ENCODE measurements around the gene HNRNPR.
"Not testable (repeated sequence)": the region's sequence is repeated elsewhere in the genome, so short reads cannot be mapped to it uniquely, and the experiment has no call there.

Gene HNRNPR

GRCh38 chr1:23337869-23338268 lies 6.2 kb downstream of the HNRNPR start:
- Histone ChIP-seq H3K27ac (ENCODE audit: low read depth, low read length) (peak overlapping the region; percentile 17), H3K27me3 (ENCODE audit: control insufficient read depth in 5 of 5, insufficient read depth in 4 of 5, low read length in 5 of 5) (no peaks in the 10 kb centered on the region), H3K4me1 (ENCODE audit: control insufficient read depth in 5 of 5, insufficient read depth in 5 of 5, low read length in 5 of 5) (peaks cover 0 to 46% (median 38%) of the 10 kb centered on the region in 5 donors), H3K36me3 (ENCODE audit: control insufficient read depth in 5 of 5, insufficient read depth in 5 of 5, low read length in 5 of 5) (peaks cover 10 to 39% (median 32%) of the 10 kb centered on the region in 5 donors), H3K9me3 (ENCODE audit: control insufficient read depth in 5 of 5, low read length in 5 of 5) (no peaks in the 10 kb centered on the region), H3K9ac (ENCODE audit: low read length in 5 of 5) (no peak overlapping the region), H3K4me3 (ENCODE audit: low read depth in 1 of 5, low read length in 5 of 5) (no peak overlapping the region)

DNA sequence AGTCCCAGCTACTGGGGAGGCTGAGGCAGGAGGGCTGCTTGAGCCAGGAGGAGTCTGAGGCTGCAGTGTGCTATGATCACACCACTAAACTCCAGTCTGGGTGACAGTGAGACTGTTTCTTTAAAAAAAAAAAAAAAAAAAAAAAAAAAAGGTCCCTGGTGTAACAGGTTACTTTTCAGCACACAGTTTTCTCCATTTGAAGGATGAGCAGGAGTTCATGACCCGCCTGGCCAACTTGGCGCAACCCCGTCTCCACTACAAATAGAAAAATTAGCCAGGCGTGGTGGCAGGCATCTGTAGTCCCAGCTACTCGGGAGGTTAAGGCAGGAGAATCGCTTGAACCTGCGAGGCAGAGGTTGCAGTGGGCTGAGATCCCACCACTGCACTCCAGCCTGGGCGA lies 12.4 kb downstream of the HNRNPR start:
- peaks cover 10 to 86% (median 50%) of the 10 kb centered on the region in 5 donors for H3K36me3 ChIP-seq (ENCODE audit: control insufficient read depth in 5 of 5, insufficient read depth in 5 of 5, low read length in 5 of 5)
- H3K9me3 ChIP-seq (ENCODE audit: control insufficient read depth in 5 of 5, low read length in 5 of 5): no peaks in the 10 kb centered on the region
- no peaks in the 10 kb centered on the region for H3K27me3 ChIP-seq (ENCODE audit: control insufficient read depth in 5 of 5, insufficient read depth in 4 of 5, low read length in 5 of 5)
- peak overlapping the region; percentile 32 for H3K27ac ChIP-seq (ENCODE audit: low read depth, low read length)
- H3K4me3 ChIP-seq (ENCODE audit: low read depth in 1 of 5, low read length in 5 of 5): no peak overlapping the region
- no peak overlapping the region for H3K9ac ChIP-seq (ENCODE audit: low read length in 5 of 5)
- peaks cover 0 to 14% (median 9%) of the 10 kb centered on the region in 5 donors for H3K4me1 ChIP-seq (ENCODE audit: control insufficient read depth in 5 of 5, insufficient read depth in 5 of 5, low read length in 5 of 5)

DNA sequence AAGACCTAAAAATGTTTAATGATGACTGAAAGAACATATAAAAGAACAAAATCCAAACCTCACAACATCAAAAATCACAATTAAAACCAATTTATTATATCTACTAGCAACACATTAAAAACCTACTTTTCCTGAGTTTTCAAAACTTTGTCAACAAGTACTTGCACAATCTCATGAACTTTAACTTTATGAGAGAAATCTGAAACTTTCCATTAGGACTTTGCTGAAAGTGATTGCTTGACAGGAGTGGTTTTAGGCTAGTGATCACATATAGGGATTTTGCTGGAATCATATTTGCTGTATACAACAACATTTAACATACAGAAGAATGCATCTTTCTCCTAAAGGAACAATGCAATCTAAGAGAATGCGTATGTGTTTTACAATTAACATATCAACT lies 13.2 kb downstream of the HNRNPR start:
- H3K27me3 ChIP-seq (ENCODE audit: control insufficient read depth in 5 of 5, insufficient read depth in 4 of 5, low read length in 5 of 5): no peaks in the 10 kb centered on the region
- no peaks in the 10 kb centered on the region for H3K9me3 ChIP-seq (ENCODE audit: control insufficient read depth in 5 of 5, low read length in 5 of 5)
- H3K4me3 ChIP-seq (ENCODE audit: low read depth in 1 of 5, low read length in 5 of 5): no peak overlapping the region
- H3K4me1 ChIP-seq (ENCODE audit: control insufficient read depth in 5 of 5, insufficient read depth in 5 of 5, low read length in 5 of 5): peaks cover 0 to 14% (median 9%) of the 10 kb centered on the region in 5 donors
- no peak overlapping the region for H3K9ac ChIP-seq (ENCODE audit: low read length in 5 of 5)
- peaks cover 10 to 90% (median 55%) of the 10 kb centered on the region in 5 donors for H3K36me3 ChIP-seq (ENCODE audit: control insufficient read depth in 5 of 5, insufficient read depth in 5 of 5, low read length in 5 of 5)
- peak overlapping the region; percentile 32 for H3K27ac ChIP-seq (ENCODE audit: low read depth, low read length)

DNA sequence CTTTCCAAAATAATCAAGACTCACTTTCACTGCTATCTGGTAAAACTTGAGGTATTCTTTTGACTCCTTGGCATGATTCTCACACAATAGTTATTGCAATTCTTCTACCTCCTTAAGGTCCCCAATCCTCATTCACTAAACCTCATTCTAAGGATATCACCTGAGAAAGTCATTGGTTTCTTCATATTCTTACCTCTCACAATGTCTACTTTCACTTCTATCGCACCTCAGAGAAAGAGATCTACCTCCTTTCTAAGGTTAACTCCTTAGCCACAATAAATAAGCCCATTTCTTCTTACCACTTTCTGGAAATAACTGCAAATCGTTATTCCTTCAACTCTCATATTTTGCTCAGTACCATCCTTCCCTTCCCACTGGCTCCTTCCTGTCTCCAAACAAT lies 18.7 kb downstream of the HNRNPR start:
- no peaks in the 10 kb centered on the region for H3K9me3 ChIP-seq (ENCODE audit: control insufficient read depth in 5 of 5, low read length in 5 of 5)
- H3K9ac ChIP-seq (ENCODE audit: low read length in 5 of 5): no peak overlapping the region
- H3K27me3 ChIP-seq (ENCODE audit: control insufficient read depth in 5 of 5, insufficient read depth in 4 of 5, low read length in 5 of 5): no peaks in the 10 kb centered on the region
- H3K27ac ChIP-seq (ENCODE audit: low read depth, low read length): no peak overlapping the region
- H3K4me3 ChIP-seq (ENCODE audit: low read depth in 1 of 5, low read length in 5 of 5): no peak overlapping the region
- H3K4me1 ChIP-seq (ENCODE audit: control insufficient read depth in 5 of 5, insufficient read depth in 5 of 5, low read length in 5 of 5): peaks cover 0 to 3% (median 1%) of the 10 kb centered on the region in 5 donors
- H3K36me3 ChIP-seq (ENCODE audit: control insufficient read depth in 5 of 5, insufficient read depth in 5 of 5, low read length in 5 of 5): peaks cover 13 to 50% (median 39%) of the 10 kb centered on the region in 5 donors

DNA sequence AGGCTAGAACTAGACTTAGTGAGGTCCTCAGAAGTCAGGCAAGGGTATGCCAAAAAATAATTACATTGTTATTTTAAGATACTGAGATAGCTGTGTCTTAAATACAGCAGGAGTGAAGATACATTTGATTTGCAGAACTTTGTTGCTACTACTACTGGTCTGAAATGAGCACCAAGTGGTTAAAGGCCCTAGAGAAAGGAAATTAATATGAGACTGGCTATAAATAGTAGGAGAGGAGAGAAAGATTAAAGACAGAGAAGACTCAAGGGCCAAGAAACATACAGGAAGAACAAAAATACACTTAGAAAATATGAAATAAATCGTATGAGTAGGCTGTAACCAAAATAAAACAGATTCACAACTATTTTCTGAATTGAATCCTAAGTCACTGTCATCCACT lies 21.3 kb downstream of the HNRNPR start:
- Histone ChIP-seq H3K9ac (ENCODE audit: low read length in 5 of 5) (no peak overlapping the region), H3K27me3 (ENCODE audit: control insufficient read depth in 5 of 5, insufficient read depth in 4 of 5, low read length in 5 of 5) (no peaks in the 10 kb centered on the region), H3K36me3 (ENCODE audit: control insufficient read depth in 5 of 5, insufficient read depth in 5 of 5, low read length in 5 of 5) (peaks cover 34 to 52% (median 44%) of the 10 kb centered on the region in 5 donors), H3K4me3 (ENCODE audit: low read depth in 1 of 5, low read length in 5 of 5) (no peak overlapping the region), H3K4me1 (ENCODE audit: control insufficient read depth in 5 of 5, insufficient read depth in 5 of 5, low read length in 5 of 5) (peaks cover 0 to 3% (median 0%) of the 10 kb centered on the region in 5 donors), H3K27ac (ENCODE audit: low read depth, low read length) (no peak overlapping the region), H3K9me3 (ENCODE audit: control insufficient read depth in 5 of 5, low read length in 5 of 5) (no peaks in the 10 kb centered on the region)

DNA sequence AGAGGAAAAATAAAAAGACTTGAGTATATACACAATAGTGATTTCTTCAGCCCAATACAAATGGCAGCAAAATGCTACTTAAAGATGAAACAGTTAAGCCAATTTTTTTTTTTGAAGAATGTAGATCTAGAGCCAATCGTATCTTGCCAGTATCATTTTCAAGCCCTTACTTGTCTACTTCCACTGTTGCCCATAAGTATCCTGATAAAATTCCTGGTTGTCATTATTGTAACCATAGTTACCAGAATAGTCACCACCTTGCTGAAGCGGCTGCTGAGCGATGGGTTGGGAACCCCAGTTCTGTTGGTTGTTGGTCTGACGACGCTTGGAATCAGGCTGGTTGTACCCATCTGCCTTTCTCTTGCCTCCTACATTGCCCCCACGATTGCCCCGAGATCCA lies 33.8 kb downstream of the HNRNPR start:
- peaks cover 27 to 57% (median 38%) of the 10 kb centered on the region in 5 donors for H3K36me3 ChIP-seq (ENCODE audit: control insufficient read depth in 5 of 5, insufficient read depth in 5 of 5, low read length in 5 of 5)
- not testable (repeated sequence) for H3K9ac ChIP-seq (ENCODE audit: low read length in 5 of 5); H3K9me3 ChIP-seq (ENCODE audit: control insufficient read depth in 5 of 5, low read length in 5 of 5); H3K4me3 ChIP-seq (ENCODE audit: low read depth in 1 of 5, low read length in 5 of 5); H3K4me1 ChIP-seq (ENCODE audit: control insufficient read depth in 5 of 5, insufficient read depth in 5 of 5, low read length in 5 of 5); H3K27me3 ChIP-seq (ENCODE audit: control insufficient read depth in 5 of 5, insufficient read depth in 4 of 5, low read length in 5 of 5); H3K27ac ChIP-seq (ENCODE audit: low read depth, low read length)

GRCh38 chr1:23304140-23304620 lies 39.9 kb downstream of the HNRNPR start:
- Histone ChIP-seq H3K9me3 (ENCODE audit: control insufficient read depth in 5 of 5, low read length in 5 of 5) (no peaks in the 10 kb centered on the region), H3K36me3 (ENCODE audit: control insufficient read depth in 5 of 5, insufficient read depth in 5 of 5, low read length in 5 of 5) (peaks cover 14 to 47% (median 34%) of the 10 kb centered on the region in 5 donors), H3K4me1 (ENCODE audit: control insufficient read depth in 5 of 5, insufficient read depth in 5 of 5, low read length in 5 of 5) (peaks cover 0 to 3% (median 0%) of the 10 kb centered on the region in 5 donors), H3K27ac (ENCODE audit: low read depth, low read length) (no peak overlapping the region), H3K4me3 (ENCODE audit: low read depth in 1 of 5, low read length in 5 of 5) (no peak overlapping the region), H3K27me3 (ENCODE audit: control insufficient read depth in 5 of 5, insufficient read depth in 4 of 5, low read length in 5 of 5) (no peaks in the 10 kb centered on the region), H3K9ac (ENCODE audit: low read length in 5 of 5) (no peak overlapping the region)

DNA sequence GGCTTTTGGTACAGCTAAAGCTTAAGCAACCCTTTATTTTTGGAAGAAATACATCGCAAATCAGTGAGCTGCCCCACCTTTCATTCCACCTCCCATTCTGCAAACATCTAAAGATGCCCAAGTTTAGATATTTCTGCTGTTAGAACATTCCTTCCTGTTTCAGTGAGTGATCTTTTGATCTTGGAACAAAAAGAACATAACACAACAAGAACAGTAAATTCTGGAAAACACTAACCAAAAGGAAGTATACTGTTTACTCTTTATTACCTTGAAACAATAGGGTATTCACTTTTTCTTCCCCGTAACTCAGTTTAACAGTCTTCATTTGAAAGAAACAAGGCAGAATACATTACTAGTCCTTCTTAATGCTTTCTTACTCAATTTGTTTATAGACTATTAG lies 40.6 kb downstream of the HNRNPR start:
- Histone ChIP-seq H3K27ac (ENCODE audit: low read depth, low read length) (no peak overlapping the region), H3K36me3 (ENCODE audit: control insufficient read depth in 5 of 5, insufficient read depth in 5 of 5, low read length in 5 of 5) (peaks cover 12 to 45% (median 31%) of the 10 kb centered on the region in 5 donors), H3K4me3 (ENCODE audit: low read depth in 1 of 5, low read length in 5 of 5) (no peak overlapping the region), H3K4me1 (ENCODE audit: control insufficient read depth in 5 of 5, insufficient read depth in 5 of 5, low read length in 5 of 5) (peaks cover 0 to 3% (median 0%) of the 10 kb centered on the region in 5 donors), H3K9ac (ENCODE audit: low read length in 5 of 5) (no peak overlapping the region), H3K27me3 (ENCODE audit: control insufficient read depth in 5 of 5, insufficient read depth in 4 of 5, low read length in 5 of 5) (no peaks in the 10 kb centered on the region), H3K9me3 (ENCODE audit: control insufficient read depth in 5 of 5, low read length in 5 of 5) (no peaks in the 10 kb centered on the region)

DNA sequence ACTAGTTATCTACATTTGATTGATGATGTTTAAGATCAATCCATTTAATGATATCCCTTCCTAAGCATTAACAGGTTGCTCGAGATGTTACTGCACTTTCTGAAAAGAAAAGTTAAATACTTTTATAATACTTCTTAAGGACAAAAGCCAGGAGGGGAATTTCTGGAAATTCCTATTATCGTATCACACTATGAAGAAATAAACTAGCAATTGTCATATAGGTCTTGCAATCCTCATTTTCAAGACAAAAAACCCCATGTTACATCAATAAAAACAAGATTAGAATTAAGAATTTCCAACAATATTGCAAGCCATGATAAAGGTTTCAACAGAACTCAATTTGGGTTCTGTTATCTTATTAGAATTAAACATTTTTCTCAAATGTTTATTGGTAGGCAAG lies 47.2 kb downstream of the HNRNPR start:
- Histone ChIP-seq H3K4me1 (ENCODE audit: control insufficient read depth in 5 of 5, insufficient read depth in 5 of 5, low read length in 5 of 5) (peaks cover 0 to 2% (median 0%) of the 10 kb centered on the region in 5 donors), H3K4me3 (ENCODE audit: low read depth in 1 of 5, low read length in 5 of 5) (no peak overlapping the region), H3K27ac (ENCODE audit: low read depth, low read length) (no peak overlapping the region), H3K9me3 (ENCODE audit: control insufficient read depth in 5 of 5, low read length in 5 of 5) (no peaks in the 10 kb centered on the region), H3K9ac (ENCODE audit: low read length in 5 of 5) (no peak overlapping the region), H3K36me3 (ENCODE audit: control insufficient read depth in 5 of 5, insufficient read depth in 5 of 5, low read length in 5 of 5) (peaks cover 10 to 31% (median 13%) of the 10 kb centered on the region in 5 donors), H3K27me3 (ENCODE audit: control insufficient read depth in 5 of 5, insufficient read depth in 4 of 5, low read length in 5 of 5) (no peaks in the 10 kb centered on the region)

GRCh38 chr1:23291706-23292105 lies 52.4 kb downstream of the HNRNPR start:
- Histone ChIP-seq H3K9ac (ENCODE audit: low read length in 5 of 5) (no peak overlapping the region), H3K4me1 (ENCODE audit: control insufficient read depth in 5 of 5, insufficient read depth in 5 of 5, low read length in 5 of 5) (peaks cover 0 to 6% (median 2%) of the 10 kb centered on the region in 5 donors), H3K27ac (ENCODE audit: low read depth, low read length) (no peak overlapping the region), H3K4me3 (ENCODE audit: low read depth in 1 of 5, low read length in 5 of 5) (no peak overlapping the region), H3K9me3 (ENCODE audit: control insufficient read depth in 5 of 5, low read length in 5 of 5) (no peaks in the 10 kb centered on the region), H3K27me3 (ENCODE audit: control insufficient read depth in 5 of 5, insufficient read depth in 4 of 5, low read length in 5 of 5) (no peaks in the 10 kb centered on the region), H3K36me3 (ENCODE audit: control insufficient read depth in 5 of 5, insufficient read depth in 5 of 5, low read length in 5 of 5) (peaks cover 5 to 16% (median 13%) of the 10 kb centered on the region in 5 donors)
